K562 (cell line): ENCODE measurements around the gene CCT5. TPM values are rescaled to one million over a fixed set of nuclear protein-coding genes. Genes with fewer than 3 reads are reported as not detected.

Experiments used
- GATAD2B ChIP-seq: fragments of 450-650 bp; IDR thresholded peaks from 2 replicates; pipeline ENCODE4 v1.6.1; 2017; ENCODE audit warnings: mild to moderate bottlenecking, borderline replicate concordance
- HDAC1 ChIP-seq, 2 experiments: fragments of 450-650 bp; IDR thresholded peaks; 2 replicates each; pipeline ENCODE4 v1.6.1; 2016 to 2017; ENCODE audit warnings: inconsistent platforms in 1 of 2, mild to moderate bottlenecking in 1 of 2, moderate library complexity in 1 of 2
- KDM1A ChIP-seq, 2 experiments: fragments of 450-650 bp; IDR thresholded peaks; 2 replicates each; pipeline ENCODE4 v1.6.1; 2016; ENCODE audit warnings: mild to moderate bottlenecking in 2 of 2
- KDM2B ChIP-seq: fragments of 250-450 bp; sonication (Bioruptor Pico); IDR thresholded peaks from 2 replicates; pipeline ENCODE4 v1.8.0; 2021; ENCODE audit warnings: mild to moderate bottlenecking, moderate library complexity
- LARP7 ChIP-seq: fragments of 450-650 bp; IDR thresholded peaks from 2 replicates; pipeline ENCODE4 v1.6.1; 2016
- TBL1XR1 ChIP-seq, 2 experiments: IDR thresholded peaks; 2 replicates each; pipeline ENCODE4 v1.6.1; 2012; ENCODE audit warnings: improper control_type of control experiment in 2 of 2, low read length in 2 of 2, mild to moderate bottlenecking in 1 of 2
- TCF7L2 ChIP-seq: fragments of 150-350 bp; IDR thresholded peaks from 2 replicates; pipeline ENCODE4 v1.6.1; 2016; ENCODE audit warnings: low read depth, mild to moderate bottlenecking, low read length, moderate library complexity
- ZKSCAN8 ChIP-seq: fragments of 200-800 bp; sonication (Bioruptor generic); IDR thresholded peaks from 2 replicates; pipeline ENCODE4 v1.6.1; 2016; ENCODE audit warnings: missing genetic modification characterization, missing compliant biosample characterization
- ZNF124 ChIP-seq: sonication (generic); formaldehyde crosslinking; IDR thresholded peaks from 2 replicates; pipeline ENCODE4 v1.8.1; 2022; ENCODE audit warnings: missing genetic modification reagents
- ZNF609 ChIP-seq: sonication (generic); formaldehyde crosslinking; IDR thresholded peaks from 2 replicates; pipeline ENCODE4 v1.8.1; 2023; ENCODE audit warnings: missing genetic modification reagents, mild to moderate bottlenecking, borderline replicate concordance
- polyA plus RNA-seq, 8 experiments: library from polyadenylated mRNA; depleted of rRNA in 4 of 8; stranded (reverse) in 5 of 8; unstranded in 3 of 8; fragments of >200 nt; fragmentation: Nextera tagmentation in 2 of 8; fragmentation: Illumina TruSeq in 1 of 8; extraction: Ambion mirVana in 2 of 8; extraction: Trizol in 1 of 8; gene quantifications; 2 replicates each; pipeline versions ENCODE4 v1.2.1 to v1.2.3, GENCODE V29; 2011 to 2014; ENCODE audit warnings: inconsistent platforms in 1 of 8, missing spikeins in 1 of 8
- total RNA-seq, 7 experiments: library from RNA; depleted of rRNA in 6 of 7; stranded (reverse); fragments of >200 nt in 6 of 7; fragmentation: Illumina TruSeq in 2 of 7; extraction: Trizol in 2 of 7; gene quantifications; 2 replicates each; pipeline versions ENCODE4 v1.2.1 to v1.2.3, GENCODE V29; 2011 to 2021; ENCODE audit warnings: low replicate concordance in 1 of 7
- TF ChIP-seq, protein P1 (sequence below): fragments of 450-650 bp; IDR thresholded peaks from 2 replicates; pipeline ENCODE4 v1.6.1; 2016; ENCODE audit warnings: mild to moderate bottlenecking, moderate library complexity

The CCT5 gene
- total and polyA plus RNA-seq, 9 of the 15 experiments (the other 6 are each of a cell fraction or from before 2014, with no cell fraction given) = 782 to 1,606 (median 1,153) TPM

DNA sequence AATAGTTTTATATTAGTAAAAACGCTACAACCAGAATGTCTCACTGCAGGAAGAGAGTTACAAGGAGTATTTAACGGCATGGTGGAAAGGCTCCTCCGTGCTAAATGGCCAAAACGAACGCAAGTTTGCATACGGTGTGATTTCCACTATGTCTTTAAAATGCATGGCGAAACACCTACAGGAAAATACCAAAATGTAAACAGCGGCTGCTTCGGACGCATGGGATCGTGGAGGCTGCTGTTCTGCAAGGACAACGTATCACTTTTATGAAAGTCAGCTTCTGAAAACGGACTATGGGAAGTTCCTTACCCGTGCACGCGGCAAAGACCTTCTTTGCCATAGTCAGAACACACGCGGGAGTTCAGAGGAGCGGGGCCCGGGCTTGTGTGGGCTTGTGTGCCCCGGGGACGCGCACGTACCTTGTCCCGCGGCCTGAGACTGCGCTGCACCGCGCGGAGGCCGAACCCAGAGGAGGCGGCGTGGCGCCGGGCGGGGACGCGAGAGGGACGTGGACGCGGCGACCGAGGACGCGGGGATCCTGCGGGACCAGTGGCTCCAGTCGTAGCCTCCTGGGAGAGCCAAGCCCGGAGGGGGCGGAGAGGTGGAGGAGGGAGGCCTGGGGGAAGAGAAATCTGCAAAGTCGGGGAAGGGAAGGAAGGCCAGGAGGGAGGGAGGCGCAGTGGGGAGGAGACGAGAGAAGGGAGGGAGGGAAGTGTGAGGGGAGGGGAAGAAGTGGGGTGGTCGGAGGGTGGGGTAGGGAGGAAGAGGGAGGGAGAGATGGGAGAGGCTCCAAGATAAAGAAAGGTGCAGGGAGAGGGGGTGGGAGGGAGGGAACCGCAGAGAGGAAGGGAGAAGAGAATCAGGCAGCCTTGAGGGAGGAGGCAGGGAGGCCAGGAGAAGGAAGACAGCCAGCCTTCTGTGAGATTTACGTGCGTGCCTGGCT is 57.4 kb downstream of the CCT5 start, which contains the start of gene CMBL (continued):
- TF ChIP-seq ZNF609 (CRISPR knock-in tag) = no peak
- no peak for TF ChIP-seq TCF7L2
- TF ChIP-seq KDM2B = peak; percentile 88; the same call in 1 of the 2 replicates
- peak; percentile 30 to 88; a peak in 3 of 4 replicates for TF ChIP-seq KDM1A (IDR thresholded peaks at IDR 0.05)
- TF ChIP-seq TBL1XR1 (IDR thresholded peaks at IDR 0.05; ENCODE audit: low read length in 2 of 2) = no peak
- no peak; the same call in 1 of the 2 replicates for TF ChIP-seq GATAD2B
- peak in 1 of 2 experiments; percentile 98; a peak in 3 of 4 replicates for TF ChIP-seq HDAC1 (IDR thresholded peaks at IDR 0.05)
- no peak for TF ChIP-seq ZKSCAN8
- TF ChIP-seq, protein P1, sequence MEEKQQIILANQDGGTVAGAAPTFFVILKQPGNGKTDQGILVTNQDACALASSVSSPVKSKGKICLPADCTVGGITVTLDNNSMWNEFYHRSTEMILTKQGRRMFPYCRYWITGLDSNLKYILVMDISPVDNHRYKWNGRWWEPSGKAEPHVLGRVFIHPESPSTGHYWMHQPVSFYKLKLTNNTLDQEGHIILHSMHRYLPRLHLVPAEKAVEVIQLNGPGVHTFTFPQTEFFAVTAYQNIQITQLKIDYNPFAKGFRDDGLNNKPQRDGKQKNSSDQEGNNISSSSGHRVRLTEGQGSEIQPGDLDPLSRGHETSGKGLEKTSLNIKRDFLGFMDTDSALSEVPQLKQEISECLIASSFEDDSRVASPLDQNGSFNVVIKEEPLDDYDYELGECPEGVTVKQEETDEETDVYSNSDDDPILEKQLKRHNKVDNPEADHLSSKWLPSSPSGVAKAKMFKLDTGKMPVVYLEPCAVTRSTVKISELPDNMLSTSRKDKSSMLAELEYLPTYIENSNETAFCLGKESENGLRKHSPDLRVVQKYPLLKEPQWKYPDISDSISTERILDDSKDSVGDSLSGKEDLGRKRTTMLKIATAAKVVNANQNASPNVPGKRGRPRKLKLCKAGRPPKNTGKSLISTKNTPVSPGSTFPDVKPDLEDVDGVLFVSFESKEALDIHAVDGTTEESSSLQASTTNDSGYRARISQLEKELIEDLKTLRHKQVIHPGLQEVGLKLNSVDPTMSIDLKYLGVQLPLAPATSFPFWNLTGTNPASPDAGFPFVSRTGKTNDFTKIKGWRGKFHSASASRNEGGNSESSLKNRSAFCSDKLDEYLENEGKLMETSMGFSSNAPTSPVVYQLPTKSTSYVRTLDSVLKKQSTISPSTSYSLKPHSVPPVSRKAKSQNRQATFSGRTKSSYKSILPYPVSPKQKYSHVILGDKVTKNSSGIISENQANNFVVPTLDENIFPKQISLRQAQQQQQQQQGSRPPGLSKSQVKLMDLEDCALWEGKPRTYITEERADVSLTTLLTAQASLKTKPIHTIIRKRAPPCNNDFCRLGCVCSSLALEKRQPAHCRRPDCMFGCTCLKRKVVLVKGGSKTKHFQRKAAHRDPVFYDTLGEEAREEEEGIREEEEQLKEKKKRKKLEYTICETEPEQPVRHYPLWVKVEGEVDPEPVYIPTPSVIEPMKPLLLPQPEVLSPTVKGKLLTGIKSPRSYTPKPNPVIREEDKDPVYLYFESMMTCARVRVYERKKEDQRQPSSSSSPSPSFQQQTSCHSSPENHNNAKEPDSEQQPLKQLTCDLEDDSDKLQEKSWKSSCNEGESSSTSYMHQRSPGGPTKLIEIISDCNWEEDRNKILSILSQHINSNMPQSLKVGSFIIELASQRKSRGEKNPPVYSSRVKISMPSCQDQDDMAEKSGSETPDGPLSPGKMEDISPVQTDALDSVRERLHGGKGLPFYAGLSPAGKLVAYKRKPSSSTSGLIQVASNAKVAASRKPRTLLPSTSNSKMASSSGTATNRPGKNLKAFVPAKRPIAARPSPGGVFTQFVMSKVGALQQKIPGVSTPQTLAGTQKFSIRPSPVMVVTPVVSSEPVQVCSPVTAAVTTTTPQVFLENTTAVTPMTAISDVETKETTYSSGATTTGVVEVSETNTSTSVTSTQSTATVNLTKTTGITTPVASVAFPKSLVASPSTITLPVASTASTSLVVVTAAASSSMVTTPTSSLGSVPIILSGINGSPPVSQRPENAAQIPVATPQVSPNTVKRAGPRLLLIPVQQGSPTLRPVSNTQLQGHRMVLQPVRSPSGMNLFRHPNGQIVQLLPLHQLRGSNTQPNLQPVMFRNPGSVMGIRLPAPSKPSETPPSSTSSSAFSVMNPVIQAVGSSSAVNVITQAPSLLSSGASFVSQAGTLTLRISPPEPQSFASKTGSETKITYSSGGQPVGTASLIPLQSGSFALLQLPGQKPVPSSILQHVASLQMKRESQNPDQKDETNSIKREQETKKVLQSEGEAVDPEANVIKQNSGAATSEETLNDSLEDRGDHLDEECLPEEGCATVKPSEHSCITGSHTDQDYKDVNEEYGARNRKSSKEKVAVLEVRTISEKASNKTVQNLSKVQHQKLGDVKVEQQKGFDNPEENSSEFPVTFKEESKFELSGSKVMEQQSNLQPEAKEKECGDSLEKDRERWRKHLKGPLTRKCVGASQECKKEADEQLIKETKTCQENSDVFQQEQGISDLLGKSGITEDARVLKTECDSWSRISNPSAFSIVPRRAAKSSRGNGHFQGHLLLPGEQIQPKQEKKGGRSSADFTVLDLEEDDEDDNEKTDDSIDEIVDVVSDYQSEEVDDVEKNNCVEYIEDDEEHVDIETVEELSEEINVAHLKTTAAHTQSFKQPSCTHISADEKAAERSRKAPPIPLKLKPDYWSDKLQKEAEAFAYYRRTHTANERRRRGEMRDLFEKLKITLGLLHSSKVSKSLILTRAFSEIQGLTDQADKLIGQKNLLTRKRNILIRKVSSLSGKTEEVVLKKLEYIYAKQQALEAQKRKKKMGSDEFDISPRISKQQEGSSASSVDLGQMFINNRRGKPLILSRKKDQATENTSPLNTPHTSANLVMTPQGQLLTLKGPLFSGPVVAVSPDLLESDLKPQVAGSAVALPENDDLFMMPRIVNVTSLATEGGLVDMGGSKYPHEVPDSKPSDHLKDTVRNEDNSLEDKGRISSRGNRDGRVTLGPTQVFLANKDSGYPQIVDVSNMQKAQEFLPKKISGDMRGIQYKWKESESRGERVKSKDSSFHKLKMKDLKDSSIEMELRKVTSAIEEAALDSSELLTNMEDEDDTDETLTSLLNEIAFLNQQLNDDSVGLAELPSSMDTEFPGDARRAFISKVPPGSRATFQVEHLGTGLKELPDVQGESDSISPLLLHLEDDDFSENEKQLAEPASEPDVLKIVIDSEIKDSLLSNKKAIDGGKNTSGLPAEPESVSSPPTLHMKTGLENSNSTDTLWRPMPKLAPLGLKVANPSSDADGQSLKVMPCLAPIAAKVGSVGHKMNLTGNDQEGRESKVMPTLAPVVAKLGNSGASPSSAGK = peak; percentile 71
- no peak for TF ChIP-seq ZNF124 (CRISPR knock-in tag)
- TF ChIP-seq LARP7 = peak; percentile 91
